Stimulated activated CD8-positive, alpha-beta memory T cell treated with anti-CD3 and anti-CD28 coated beads, Interleukin-15, amount 100 ng/mL, for 48 hours (primary cell): ENCODE measurements around the gene DUSP15.
A peak's percentile ranks its signal among the peaks of the same experiment; 100 is the strongest.

ENCODE experiments used
- DNase-seq, 2 donors: peaks; one replicate each; pipeline ENCODE4 v3.0.0-alpha.2; 2020; ENCODE audit warnings: low read depth in 2 of 2

DUSP15 gene

DNA sequence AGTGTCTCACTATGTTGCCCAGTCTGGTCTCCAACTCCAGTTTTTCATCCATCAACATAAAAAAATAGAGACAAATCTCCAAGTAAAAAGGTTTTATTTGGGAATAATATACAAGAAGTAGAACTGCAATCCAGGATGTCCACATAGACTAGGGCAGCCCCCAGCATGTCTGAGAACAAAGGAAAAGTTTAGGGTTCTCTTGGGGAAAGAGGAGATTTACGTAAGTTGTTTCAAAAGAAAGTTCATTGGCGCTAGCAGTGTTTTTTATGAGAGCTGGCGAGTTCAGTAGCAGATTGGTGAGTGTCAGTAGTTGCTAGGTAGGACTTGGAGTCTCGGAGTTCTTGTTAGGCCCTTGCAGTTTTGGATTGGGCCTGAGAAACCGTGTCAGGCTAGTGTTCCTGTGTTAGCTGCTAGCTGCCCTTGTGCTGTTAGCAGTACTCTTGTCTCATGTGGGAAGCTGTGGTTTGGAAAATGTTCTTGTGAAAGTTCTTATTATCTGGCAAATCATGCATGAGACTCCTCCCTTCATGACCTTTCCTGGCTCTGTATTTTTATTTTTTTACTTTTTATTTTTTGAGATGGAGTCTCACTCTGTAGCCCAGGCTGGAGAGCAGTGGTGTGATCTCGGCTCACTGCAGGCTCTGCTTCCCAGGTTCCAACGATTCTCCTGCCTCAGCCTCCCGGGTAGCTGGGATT lies 24.8 kb upstream of the DUSP15 start:
- no peak for DNase-seq

DNA sequence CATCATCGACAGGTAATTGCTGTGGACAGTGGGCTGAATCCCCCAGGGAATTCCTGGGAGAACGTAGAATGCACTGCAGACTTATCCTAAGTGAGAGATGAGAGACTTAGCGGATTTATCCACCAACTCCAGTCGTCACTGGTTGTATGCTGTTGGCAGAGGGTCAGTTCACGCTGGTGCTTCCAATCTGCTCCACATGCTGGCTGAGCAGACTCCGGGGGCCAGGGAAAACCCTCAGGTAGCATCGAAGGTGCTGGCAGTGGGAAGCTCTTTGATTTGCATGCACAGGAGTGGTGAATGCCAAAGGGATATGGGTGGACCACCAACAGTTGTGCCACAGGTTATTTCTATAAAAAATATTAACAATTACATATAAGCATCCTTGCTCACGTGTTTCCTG lies 20.3 kb upstream of the DUSP15 start:
- no peak for DNase-seq

DNA sequence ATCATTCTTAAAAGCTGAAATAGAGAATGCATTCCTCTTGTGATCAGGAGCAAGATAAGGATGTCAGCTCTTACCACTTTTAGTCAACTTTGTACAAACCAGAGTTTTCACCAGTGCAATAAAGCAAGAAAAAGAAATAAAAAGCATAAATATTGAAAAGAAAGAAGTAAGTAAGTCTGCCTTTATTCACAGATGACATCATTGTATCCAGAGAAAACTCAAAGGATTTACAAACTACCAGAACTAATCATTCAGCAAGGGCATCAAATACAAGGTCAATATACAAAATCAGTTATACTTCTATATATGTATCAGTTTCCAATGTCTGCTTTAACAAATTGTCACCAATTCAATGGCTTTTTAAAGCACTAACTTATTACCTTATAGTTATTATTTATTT lies 13.5 kb upstream of the DUSP15 start:
- no peak for DNase-seq

DNA sequence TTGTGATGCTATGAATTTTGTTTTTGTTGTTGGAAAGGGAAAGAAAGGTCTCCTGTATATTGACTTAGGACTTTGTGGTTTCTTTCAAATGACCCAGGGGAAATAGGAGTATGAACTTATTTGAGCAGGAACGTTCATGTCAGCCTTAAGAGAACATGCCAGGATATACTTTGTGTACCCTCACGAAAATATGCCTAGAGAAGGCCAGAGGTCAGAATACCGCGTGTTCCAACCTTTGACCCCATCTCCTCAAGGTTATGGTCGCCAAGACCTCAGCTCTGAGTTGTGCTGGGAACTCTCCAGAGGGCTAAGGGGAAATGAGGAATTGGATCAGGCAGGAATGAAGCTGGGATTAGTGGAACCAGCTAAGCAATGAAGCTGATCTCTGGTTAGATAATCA lies 11.6 kb upstream of the DUSP15 start:
- DNase-seq, result no peak

DNA sequence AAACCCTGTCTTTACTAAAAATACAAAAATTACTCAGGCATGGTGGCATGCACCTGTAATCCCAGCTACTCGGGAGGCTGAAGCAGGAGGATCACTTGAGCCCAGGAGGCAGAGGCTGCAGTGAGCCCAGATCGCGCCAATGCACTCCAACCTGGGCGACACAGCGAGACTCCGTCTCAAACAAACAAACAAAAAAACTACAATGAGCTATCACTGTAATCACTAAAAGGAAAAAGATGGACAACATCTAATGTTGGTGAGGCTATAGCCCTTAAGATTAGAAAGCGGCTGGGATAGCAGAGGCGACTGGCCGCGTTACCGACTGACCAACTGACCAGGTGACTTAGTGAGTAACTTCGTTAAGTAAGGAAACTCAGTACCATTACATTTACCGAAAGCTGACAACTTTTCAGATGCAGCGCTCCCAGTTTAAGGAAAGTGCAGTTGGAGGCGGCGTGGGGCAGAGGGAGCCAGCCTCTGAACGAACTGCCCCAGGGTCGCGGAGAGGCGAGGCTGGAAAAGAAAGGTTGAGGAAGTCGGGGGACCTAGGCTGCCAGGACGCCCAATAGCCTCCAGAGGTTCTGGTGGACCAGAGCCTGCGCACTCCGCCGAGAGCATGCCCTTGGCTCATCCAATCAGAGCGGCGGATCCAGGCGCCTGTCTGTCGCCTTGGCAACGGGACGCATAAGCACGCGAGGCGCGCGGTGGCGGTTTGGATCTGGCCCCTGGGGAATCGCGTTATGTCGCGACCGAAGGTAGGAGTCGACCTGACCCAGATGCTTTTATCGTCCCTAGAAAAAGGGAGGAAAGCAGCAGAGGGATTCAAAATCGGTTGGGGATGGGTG lies 9.0 kb upstream of the DUSP15 start:
- peak; percentile 73 to 77 for DNase-seq

DNA sequence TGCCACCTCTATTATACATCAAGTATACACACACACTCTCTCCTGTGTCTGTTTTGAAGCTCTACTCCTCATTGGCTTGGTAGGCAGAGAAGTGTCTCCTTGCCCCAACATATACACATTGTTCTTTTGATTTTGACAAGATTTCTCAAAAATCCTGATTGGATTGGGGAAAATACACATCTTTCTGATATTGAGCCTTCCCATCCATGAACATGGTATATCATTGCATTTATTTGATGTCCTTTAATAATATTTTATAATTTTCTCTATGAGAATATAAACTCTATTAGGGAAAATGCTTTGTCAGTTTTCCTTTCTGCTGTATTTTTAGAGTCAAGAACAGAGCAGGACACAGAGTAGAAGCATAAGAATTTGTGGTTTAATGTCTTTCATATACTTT lies 7.4 kb upstream of the DUSP15 start:
- no peak for DNase-seq

DNA sequence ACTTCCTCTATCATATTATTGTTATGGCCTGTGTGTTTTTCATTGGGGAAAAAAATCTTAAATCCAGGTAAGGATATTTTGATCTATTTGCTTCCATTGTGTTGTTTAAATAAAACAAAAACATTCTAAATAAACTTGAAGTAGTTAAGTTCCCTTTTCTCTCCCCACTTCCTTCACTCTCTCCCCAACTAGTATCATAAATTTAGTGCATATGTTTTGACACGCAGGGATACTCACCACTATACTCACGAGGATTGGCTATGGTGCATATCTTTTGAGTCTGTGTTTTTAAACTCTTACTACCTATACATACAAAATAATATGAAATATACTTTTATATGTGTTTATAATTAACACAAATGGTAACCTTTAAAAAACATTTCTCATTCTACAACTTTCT lies 5.3 kb upstream of the DUSP15 start:
- DNase-seq, result no peak

DNA sequence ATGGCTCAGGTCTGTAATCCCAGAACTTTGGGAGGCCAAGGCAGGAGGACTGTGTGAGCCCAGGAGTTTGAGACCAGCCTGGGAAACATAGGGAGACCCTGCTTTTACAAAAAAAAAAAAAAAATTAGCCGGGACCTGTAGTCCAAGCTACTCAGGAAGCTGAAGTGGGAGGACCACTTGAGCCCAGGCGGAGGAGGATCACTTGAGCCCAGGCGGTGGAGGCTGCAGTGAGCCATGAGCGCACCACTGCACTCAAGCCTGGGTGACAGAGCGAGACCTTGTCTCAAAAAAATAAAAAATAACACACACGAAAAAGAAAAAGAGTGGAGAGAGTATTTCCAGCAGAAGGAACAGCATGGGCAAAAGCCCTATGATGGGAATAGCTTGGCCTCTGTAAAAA lies 2.1 kb upstream of the DUSP15 start:
- DNase-seq, result no peak

DNA sequence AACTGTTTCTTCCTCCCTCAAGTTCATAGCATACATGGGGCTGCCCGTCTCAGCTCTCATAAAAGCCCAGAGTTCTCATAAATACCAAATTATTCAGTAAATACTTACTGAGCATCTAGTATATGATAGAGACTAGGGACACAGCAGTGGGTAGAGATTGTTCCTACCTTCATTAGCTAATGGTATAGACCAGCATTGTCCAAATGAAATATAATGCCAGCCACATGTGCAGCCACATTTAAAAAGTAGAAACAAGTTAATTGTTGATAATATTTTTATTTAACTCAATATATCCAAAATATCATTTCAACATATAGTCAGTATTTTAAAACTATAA lies 1.3 kb upstream of the DUSP15 start:
- DNase-seq, result no peak

DNA sequence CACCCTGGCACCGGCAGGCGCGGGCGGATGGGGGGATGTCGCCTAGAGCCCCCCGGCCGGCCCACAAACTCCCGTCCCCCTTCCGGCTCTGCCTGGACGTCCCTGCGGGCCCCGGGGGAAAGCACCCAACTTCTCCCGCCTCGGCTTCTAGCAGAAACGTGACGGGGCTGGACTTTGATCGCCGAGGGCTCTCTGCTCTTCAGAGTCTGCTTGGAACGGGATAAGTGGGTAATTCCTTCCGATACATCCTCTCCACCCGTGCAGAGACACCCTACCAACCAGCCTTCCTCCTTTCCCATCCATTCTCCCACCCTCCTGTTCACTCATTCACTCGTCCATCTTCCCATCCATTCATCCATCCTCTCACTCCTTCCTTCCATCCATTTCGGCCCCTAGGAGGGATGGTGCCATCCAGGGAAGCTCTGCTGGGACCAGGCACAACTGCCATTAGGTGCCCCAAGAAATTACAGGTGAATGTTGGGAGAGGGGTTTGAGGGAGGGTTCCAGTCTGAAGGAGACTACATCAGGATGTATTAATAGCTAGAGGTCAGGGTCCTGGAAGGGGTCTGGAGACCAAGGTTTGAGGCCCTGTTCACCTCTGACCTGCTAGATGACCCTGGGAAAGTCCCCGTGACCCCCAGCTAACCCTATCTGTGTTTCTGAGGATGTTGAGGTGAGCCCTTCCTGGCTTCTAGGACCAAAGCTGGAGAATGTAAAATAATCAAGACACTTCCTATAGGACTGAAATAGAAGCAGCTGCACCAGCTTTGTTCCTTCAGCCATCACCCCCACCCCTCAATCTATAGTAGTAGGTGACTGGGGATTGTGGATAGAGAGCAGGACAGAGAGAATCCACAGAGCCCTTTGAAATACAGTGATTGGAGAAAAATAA lies 645 bp upstream of the DUSP15 start:
- DNase-seq, result no peak

DNA sequence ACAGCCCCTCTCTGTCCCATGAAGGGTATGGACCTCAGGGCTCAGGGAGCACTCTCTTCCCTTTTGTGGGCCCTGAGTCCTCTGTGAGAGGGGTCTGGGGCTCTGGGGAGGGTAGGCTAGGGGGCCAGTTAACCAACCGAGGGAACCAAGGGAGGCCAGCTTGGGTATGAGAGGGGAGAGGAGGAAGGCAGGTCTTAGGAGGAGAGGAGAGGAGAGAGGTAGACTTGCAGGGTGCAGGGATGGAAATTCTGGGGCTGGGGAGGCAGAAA lies 720 bp downstream of the DUSP15 start:
- no peak for DNase-seq

DNA sequence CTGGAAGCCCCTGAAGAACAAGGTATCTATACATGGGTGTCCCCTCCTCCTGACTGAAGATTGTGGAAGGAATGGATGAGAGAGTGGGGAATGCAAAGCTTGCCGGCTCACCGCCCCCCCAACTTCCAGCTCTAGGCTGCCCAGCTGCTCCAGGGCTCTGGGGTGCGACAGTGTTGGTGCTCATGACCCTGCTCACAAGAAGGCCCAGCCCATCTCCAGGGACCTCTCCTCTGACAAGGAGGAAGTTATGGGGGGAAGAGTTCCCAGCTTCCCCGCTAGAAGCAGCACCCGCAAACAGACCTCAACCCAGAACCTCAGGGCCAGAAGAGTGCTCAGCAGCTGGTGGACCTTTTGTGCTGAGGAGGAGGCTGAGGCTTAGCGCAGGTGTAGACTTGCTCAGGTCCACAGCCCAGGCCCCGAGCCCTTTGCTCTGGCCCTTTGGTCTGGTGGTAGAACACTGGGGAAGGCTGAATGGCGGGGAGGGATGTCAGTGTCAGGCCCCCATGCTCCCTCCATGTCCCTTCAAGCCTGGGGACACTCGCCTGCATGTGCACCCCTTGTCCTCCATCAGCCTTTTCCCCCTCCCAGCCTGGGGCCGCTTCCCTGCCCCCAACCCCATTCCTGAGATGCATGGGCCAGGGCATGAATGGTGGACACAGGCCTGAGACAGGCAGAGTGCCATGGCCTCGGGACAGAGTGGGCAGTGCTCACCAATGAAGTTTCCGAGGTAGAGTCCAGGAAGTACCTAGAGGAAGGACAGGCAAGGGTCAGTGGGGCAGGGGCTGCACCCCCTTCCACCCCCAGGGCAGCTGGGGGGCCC lies 1.3 kb downstream of the DUSP15 start:
- DNase-seq, result no peak

DNA sequence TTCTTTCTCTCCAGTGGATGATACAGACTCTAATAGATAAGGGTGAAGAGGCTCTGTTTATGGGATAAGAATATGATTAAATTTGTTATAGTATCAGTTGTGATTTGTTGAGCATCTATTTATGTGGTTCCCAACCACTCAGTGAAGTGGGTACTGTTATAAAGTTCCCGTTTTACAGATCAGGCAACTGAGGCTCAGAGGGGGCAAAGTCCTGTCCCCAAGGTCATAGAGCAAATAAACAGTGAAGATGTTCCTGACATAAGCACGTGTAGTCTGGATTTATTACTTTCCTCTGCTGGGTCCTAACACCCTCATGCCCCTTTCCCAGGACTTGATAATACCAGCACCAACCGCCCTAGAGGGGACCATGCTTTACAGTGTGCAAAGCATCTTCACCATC lies 4.1 kb downstream of the DUSP15 start:
- DNase-seq, result no peak

DNA sequence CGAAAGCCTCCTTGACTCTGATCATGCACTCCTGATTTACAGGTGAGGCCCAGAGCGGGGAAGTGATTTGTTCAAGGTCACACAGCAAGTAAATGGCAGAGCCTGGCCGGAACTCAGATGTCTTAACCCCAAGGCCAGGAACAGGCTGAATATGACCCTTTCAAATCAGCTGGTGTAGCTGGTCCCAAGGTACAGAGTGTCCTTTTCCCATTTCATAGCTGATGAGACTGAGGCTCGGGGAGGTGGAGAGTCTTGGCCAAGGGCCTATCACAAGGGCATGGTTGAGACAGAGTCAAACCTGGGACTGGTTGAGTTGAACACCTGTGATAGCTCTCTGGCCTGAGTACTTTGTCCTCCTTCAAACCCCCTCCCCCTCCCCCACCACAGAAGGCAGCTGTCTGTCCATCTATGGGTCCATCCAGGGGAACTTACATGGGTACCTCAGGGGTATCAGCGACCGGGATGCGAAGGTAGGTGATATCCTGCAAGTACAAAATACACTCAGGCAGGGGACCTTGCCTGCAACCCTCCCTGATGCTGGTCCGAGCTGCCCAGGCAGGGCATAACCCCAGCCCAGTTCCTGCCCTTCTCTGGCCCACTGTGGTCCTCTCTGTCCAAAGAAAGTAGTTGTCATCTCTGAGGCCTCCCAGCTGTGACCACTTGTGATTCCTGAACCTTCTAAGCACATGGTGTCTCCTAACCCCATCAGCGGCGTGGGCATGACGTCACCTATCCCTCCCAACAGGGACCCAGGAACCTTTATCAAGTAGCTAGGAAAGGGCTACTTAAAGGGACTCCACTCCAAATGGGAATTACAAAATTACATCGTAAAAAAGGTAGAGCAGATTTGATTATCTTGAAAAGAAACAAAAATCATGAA lies 5.6 kb downstream of the DUSP15 start:
- DNase-seq, result no peak

DNA sequence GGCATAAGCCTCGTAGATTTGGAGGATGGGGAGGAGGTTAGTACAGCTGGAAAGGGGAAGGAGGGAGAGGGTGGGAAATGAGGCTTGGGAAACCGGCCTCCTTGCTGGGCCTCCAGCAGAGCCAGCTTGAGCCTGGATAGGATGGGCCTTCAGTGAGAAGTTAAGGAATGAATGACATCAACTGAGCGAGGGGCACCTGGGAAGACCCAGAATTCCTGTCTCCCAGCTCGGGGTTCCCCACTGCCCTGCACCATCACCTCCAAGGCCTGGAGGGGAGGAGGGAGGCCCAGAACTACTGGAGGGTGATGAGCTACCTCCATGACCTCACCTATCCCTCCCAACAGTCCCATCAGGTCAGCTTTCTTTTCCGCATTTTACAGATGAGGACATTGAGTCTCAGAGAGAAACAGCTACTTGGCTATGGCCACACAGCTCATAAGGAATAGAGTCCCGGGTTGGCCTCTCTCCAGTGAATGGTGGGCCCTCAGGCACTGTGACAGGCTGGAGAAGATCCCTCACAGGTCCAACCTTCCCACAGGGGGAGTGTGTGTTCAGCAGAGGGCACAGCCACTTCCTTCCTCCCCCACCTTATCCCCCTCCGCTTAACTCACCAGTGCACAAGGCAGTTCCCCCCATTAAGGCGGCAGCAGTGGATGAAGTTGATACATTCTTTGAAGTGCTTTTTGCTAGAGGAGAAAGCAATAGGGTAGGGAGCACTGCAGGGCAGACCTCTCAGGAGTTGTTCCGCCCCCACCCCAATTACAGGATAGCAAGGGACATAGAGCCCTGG lies 6.8 kb downstream of the DUSP15 start:
- no peak for DNase-seq

DNA sequence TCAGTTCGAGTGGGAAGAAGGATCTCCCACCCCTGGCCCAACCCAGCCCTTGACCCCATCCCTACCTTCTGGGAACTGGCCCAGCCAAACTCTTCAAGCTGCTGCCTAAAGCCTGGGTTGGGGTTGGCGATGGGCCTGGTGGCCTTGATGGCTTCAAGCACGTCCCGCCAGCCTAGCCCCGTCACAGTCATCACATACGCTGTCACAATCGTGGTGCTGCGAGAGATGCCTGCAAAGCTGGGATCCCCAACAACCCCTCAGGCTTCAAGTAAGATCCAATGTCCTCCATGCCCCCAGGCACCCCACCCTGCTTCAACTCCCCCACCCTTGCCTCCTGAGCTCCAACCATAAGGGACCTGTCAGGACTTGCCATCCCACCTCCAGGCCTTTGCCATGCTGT lies 7.8 kb downstream of the DUSP15 start:
- DNase-seq, result no peak

DNA sequence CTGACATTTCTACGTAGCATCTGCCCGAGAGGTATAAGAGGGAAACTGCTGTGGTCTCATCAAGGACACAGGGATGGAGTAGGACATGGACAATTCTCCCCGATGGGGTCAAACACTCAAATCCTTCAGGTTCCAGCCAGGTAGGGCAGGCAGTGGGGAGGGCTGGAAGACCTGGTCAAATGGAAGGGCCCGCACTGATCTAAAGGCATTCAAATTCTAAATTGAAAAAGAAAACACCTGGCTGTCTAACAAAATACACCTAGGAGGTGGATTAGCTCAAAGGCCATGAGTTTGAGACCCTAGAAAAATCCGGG lies 8.2 kb downstream of the DUSP15 start:
- no peak for DNase-seq

DNA sequence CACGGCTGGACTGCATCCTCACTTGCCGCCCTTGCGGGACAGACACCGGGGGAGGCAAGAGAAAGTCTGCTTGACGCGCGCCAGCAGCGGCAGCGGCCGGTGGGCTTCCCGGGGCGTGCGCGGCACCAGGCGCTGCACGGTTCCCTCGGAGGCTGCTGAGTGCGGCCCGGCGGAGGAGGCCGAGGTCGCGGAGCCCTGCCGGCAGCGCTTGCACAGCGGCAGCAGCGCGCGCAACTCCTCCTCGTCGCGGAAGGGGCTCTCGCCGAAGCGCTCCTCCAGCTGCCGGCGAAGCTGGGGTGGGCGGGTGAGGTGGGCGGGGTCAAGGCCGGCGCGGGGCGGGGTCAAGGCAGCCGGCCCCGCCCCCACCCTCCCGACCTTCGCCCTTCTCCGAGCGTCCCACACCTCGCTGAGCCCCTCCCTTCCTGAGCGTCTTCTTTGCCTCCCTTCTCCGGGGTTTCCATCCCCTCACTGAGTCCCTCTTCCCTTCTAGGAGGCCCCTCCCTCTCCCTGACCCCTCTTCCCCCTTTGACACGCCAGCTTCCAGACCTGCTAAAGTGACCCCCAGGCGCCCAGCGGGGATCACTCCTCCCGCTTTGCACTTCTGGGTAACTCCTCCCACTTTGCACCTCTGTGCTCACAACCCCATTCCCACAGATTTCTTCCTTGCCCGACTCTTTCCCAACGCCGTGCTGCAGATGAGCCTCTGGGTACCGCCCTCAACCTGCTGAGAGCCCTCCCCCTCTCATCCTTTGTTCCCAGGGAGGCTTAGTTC lies 8.8 kb downstream of the DUSP15 start:
- peak; percentile 61 to 63 for DNase-seq

DNA sequence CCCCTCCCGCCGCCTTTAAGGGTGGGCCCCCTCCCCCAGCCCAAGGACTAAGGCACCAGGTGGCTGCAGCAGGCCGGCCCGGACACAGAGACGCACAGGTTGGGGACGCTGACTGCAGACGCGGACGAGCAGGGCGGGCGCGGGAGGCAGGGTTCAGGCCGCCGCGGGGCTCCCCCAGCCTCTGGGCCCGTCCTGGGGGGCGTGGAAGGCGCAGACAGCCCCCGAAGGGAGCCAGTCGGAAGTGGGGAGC lies 9.3 kb downstream of the DUSP15 start:
- DNase-seq, result no peak
